Activated CD8-positive, alpha-beta memory T cell treated with anti-CD3 and anti-CD28 coated beads for 1 hour (primary cell): ENCODE measurements around the gene SOX13.
A peak's percentile ranks its signal among the peaks of the same experiment; 100 is the strongest.

ENCODE experiments used
- DNase-seq, 2 donors: peaks; one replicate each; pipeline ENCODE4 v3.0.0-alpha.2; 2020; ENCODE audit warnings: low read depth in 1 of 2; ENCODE audit errors: extremely low read depth in 1 of 2

SOX13 gene

GRCh38 chr1:204149635-204150565 lies 77.0 kb downstream of the SOX13 start:
- no peak for DNase-seq

- no peak for DNase-seq
These were observed 78.0 kb downstream of the SOX13 start for GRCh38 chr1:204150702-204151551.

GRCh38 chr1:204151552-204152309 lies 78.8 kb downstream of the SOX13 start, which contains the start of gene ETNK2:
Gene ETNK2 (minus strand): TSS chr1:204152044. CDS start chr1:204151852, 192 bp downstream.
- DNase-seq: peak; percentile 18 to 43

DNA sequence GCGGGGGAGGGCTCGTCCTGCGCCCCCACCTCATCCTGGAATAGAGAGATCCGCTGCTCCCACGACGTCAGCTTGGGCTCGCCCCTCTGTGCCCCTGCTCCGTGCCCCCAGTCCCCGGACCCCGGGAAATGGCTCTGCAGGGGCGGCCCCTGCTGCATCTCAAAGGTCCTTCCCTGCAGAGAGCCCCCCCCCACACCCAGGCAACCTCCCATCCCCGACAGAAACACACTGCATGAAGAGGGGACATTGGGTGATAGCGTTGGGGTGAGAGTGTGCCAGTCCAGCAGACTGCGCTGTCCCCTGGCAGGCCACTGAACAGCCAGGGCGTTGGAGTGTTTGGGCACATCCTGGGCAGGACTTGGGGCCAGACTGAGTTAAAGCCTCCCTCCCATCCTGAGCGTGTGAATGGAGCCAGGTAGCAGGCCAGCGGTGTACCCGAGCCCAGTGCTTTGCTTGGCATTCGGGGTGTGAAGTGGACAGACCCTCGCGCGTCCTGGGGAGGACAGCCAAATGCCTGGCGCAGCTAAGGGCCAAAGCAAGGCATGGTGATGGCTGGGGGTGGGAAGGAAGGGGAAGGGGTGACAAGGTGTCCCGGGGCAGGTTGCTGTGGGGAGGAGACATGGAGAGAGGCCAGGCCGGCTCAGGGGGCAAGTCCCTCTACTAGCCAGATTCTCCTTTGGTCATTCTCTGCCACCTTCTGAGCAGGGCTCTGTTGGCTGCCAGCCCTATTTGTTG lies 79.6 kb downstream of the SOX13 start:
- no peak for DNase-seq

DNA sequence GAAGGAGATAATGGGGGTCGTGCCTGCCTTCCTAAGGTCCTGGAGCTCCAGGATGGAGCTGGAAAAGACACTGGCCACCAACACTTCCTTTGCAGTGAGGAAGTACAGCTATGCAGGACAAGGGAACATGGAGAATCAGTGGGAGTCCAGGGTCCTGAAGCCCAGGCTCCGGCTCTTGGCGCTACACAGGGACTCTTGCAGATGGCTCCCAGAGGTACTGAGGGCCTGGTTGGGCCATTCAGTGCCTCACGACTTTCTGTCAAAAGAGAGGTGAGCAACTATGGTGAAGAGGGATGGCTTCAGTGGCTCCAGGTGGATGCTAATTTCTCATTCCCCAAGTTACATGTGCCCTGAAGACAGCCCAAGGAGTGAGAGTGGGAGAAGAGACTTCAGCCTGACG lies 80.8 kb downstream of the SOX13 start:
- DNase-seq: no peak

- DNase-seq: no peak
These were observed 81.8 kb downstream of the SOX13 start for GRCh38 chr1:204154568-204155255.

DNA sequence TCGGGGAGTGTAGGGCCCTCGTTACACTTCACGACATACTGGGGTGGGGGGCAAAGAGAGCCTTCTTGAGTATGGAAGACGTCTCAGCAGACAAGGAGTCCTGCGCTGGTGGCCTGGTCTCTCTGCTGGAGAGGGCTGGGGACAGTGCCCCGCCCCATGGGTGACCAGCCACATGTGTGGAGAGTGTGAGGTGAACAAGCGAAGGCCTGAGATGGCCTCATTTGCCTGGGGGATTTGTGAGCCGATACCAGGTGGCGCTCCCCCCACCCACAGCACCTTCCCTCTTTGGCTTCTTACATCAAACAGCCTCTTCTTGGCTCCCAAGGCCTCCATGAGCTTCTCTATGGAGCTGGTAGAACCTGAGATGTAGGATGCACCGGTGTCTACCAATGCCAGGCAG lies 83.0 kb downstream of the SOX13 start:
- no peak for DNase-seq

- no peak for DNase-seq
These were observed 85.0 kb downstream of the SOX13 start for GRCh38 chr1:204157962-204158361.

GRCh38 chr1:204161609-204162493 lies 88.9 kb downstream of the SOX13 start:
- DNase-seq: no peak

GRCh38 chr1:204162494-204163074 lies 89.7 kb downstream of the SOX13 start:
- DNase-seq: peak; percentile 38 to 68

DNA sequence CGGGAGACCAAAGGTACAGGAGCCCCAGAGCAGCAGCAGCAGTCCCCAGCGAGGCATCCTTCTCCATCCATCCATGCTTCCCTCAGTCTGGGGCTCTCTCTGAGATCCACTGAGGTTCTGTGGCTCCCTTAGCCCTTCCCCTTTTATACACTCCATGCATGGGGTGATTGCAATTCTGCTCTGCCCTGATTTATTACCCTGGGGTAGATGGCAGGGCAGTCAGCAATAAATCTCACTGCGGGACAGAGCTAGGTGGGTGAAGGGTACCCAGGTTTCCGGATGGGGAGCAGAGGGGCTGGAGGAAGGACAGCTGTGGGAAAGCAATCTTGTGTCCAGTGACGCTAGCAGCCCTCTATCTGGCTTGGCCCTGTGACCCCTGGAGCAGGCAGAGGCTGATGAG lies 93.3 kb downstream of the SOX13 start, which contains the start of gene REN:
Gene REN (minus strand): TSS at position 119 of the 400 bp plus-strand sequence. CDS start 44 bp downstream, at position 75.
- no peak for DNase-seq

DNA sequence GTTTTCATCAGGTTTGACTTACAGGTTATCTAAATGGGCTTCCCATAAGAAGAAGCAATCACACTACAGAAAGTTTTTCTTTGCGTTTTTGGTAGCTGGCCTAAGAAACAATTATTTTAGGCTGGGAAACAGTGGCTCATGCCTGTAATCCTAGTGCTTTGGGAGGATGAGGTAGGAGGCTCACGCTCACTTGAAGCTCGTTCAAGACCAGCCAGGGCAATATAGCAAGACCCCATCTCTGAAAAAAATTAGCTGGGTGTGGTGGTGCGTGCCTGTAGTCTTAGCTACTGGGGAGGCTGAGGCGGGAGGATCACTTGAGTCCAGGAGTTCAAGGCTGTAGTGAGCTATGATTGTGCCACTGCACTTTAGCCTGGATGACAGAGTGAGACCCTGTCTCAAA lies 94.8 kb downstream of the SOX13 start:
- no peak for DNase-seq

DNA sequence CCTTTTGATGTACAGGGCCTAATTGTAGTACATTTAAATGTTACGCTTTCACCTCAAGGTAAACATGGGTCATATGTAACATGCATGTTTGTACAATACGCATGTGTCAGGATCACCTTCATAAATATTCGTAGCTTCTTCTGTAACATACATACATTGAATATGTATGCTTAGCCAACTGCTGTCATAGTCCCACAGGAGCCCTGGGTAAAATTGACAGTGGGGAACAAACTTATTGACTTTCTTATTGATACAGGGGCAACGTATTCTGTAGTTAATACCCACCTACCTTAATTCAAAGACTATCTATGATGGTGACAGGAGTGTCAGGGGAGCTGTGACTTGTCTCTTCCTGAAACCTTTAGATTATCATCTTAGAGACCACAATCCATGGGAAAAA lies 96.9 kb downstream of the SOX13 start:
- no peak for DNase-seq

DNA sequence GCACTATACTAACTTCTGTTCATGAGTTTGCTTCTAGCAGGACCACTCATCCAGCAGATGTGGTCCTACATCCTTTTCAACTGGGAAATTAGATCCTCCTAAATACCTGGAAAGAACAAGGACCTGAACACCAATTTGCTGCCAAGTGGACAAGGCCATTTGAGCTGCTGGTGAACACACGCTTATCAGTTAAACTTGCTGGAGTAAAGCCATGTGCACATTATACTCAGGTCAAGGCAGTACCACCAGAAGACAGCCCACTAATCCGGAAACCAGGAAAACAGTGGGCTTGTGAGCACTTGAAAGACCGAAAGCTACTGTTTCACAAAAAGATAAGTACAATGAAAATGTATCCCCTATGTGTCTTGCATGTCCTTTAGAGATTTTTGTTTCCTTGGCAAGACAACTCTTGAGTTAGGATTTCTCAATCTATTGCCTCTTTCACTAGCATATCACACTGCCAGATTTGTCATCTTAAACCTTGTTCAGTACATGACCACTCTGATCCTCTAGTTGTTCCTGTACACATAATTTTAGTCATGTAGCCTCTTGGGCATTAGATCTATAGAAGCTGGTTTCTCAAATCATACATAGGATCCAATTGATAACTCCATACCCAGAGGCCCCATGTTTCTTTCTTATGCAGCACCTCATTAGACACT lies 97.7 kb downstream of the SOX13 start:
- no peak for DNase-seq

DNA sequence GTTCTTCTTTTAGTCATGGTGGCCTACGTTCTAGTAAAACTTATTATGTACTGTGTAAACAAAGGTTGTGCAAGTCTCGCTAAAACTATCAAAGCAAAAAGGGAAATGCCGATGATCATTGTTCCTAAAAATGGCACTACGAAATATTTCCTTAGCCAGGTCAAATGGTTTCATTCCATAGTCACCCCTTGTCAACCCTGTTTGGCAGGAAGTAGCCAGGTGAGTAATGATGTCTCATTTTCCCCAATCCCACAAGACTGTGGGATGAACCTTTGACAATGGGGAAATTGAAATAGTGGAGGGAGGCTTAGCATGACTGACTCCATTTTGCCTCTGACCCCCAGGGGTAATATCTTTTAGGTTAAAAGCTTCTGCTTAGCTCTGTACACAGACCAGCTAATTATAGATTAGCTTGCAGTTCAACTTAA lies 98.8 kb downstream of the SOX13 start:
- DNase-seq: no peak

- no peak for DNase-seq
These were observed 99.6 kb downstream of the SOX13 start for GRCh38 chr1:204172404-204173029.

DNA sequence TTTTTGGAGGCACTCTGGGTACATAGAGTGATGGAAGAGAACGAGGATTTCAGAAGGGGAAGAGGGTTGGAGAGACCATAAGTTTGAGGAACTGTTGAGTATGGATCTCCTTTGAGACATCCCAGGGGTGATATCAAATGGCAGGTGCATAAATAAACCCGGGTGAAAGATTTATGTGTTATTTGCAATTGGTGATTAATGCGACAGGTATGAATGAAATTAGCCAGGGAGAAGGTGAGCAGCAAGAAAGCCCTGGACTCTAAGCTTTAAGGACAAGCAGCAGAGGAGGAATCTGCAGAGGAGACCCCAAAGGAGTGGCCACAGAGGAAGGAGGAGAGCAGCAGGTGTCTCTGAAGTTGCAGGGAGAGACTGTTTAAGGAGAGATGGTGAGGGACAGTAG lies 102.0 kb downstream of the SOX13 start:
- no peak for DNase-seq
